HepG2 (cell line): ENCODE measurements around the gene MMP8.

Experiments used
- FOSL1 ChIP-seq: sonication (generic); formaldehyde crosslinking; IDR thresholded peaks from 2 replicates; pipeline ENCODE4 v1.9.0; 2021; ENCODE audit warnings: missing genetic modification reagents, borderline replicate concordance
- ZBTB21 ChIP-seq: sonication (generic); formaldehyde crosslinking; IDR thresholded peaks from 2 replicates; pipeline ENCODE4 v1.4.0; 2020; ENCODE audit warnings: missing genetic modification reagents
- ZNF18 ChIP-seq: sonication (generic); formaldehyde crosslinking; IDR thresholded peaks from 2 replicates; pipeline ENCODE4 v1.8.0; 2022; ENCODE audit warnings: mild to moderate bottlenecking, missing genetic modification reagents; ENCODE audit not compliant: insufficient replicate concordance
- ZNF282 ChIP-seq: fragments of 450-650 bp; IDR thresholded peaks from 2 replicates; pipeline ENCODE4 v1.6.1; 2018; ENCODE audit not compliant: partially characterized antibody

GRCh38 chr11:102751673-102752072, 26.9 kb upstream of the MMP8 start:
- TF ChIP-seq ZNF282 (no peak), ZNF18 (CRISPR knock-in tag) (no peak), FOSL1 (CRISPR knock-in tag) (no peak), ZBTB21 (CRISPR knock-in tag) (no peak)
